HEK293 (cell line): ENCODE results near the gene UNG.

Experiments used
- GLI2 ChIP-seq: fragments of 450-650 bp; formaldehyde crosslinking; IDR thresholded peaks from 2 replicates; pipeline ENCODE4; 2017; ENCODE audit warnings: missing biosample characterization, missing genetic modification characterization, low read depth, borderline replicate concordance
- GLIS2 ChIP-seq: fragments of 450-650 bp; formaldehyde crosslinking; IDR thresholded peaks from 2 replicates; pipeline ENCODE4 v1.5.1; 2016; ENCODE audit warnings: missing biosample characterization, missing genetic modification characterization
- HOXA7 ChIP-seq: sonication (generic); formaldehyde crosslinking; IDR thresholded peaks from 2 replicates; pipeline ENCODE4 v1.8.1; 2022; ENCODE audit warnings: missing genetic modification reagents, borderline replicate concordance
- KLF7 ChIP-seq: fragments of 450-650 bp; formaldehyde crosslinking; IDR thresholded peaks from 2 replicates; pipeline ENCODE4 v1.5.1; 2016; ENCODE audit warnings: missing biosample characterization, missing genetic modification characterization, borderline replicate concordance
- KLF8 ChIP-seq: fragments of 450-650 bp; formaldehyde crosslinking; IDR thresholded peaks from 2 replicates; pipeline ENCODE4 v1.5.1; 2016; ENCODE audit warnings: missing biosample characterization, missing genetic modification characterization
- MZF1 ChIP-seq: fragments of 450-650 bp; formaldehyde crosslinking; IDR thresholded peaks from 2 replicates; pipeline ENCODE4 v1.5.1; 2017; ENCODE audit warnings: missing biosample characterization, missing genetic modification characterization, borderline replicate concordance
- OSR2 ChIP-seq: fragments of 450-650 bp; formaldehyde crosslinking; IDR thresholded peaks from 2 replicates; pipeline ENCODE4 v1.5.1; 2016; ENCODE audit warnings: missing biosample characterization, missing genetic modification characterization
- REPIN1 ChIP-seq: fragments of 450-650 bp; formaldehyde crosslinking; IDR thresholded peaks from 2 replicates; pipeline ENCODE4 v1.5.1; 2017; ENCODE audit warnings: missing biosample characterization, missing genetic modification characterization, low read depth
- ZFHX2 ChIP-seq: fragments of 450-650 bp; formaldehyde crosslinking; conservative IDR thresholded peaks from 2 replicates; pipeline ENCODE4 v1.5.1; 2016; ENCODE audit warnings: missing biosample characterization, missing genetic modification characterization
- ZNF19 ChIP-seq: fragments of 450-650 bp; formaldehyde crosslinking; IDR thresholded peaks from 2 replicates; pipeline ENCODE4; 2016; ENCODE audit warnings: missing biosample characterization, missing genetic modification characterization, low read depth
- ZNF23 ChIP-seq: fragments of 450-650 bp; formaldehyde crosslinking; IDR thresholded peaks from 2 replicates; pipeline ENCODE4 v1.5.1; 2016; ENCODE audit warnings: missing biosample characterization, missing genetic modification characterization, borderline replicate concordance
- ZNF324 ChIP-seq: fragments of 450-650 bp; formaldehyde crosslinking; IDR thresholded peaks from 2 replicates; pipeline ENCODE4 v1.5.1; 2016; ENCODE audit warnings: missing biosample characterization, missing genetic modification characterization
- ZNF426 ChIP-seq: fragments of 450-650 bp; formaldehyde crosslinking; IDR thresholded peaks from 2 replicates; pipeline ENCODE4 v1.5.1; 2017; ENCODE audit warnings: missing biosample characterization, missing genetic modification characterization, mild to moderate bottlenecking, inconsistent platforms, moderate library complexity
- ZNF433 ChIP-seq: fragments of 450-650 bp; formaldehyde crosslinking; IDR thresholded peaks from 2 replicates; pipeline ENCODE4 v1.5.1; 2016; ENCODE audit warnings: missing biosample characterization, missing genetic modification characterization, low read depth
- ZNF510 ChIP-seq: fragments of 450-650 bp; formaldehyde crosslinking; IDR thresholded peaks from 2 replicates; pipeline ENCODE4 v1.5.1; 2018; ENCODE audit warnings: mild to moderate bottlenecking, missing genetic modification characterization, missing biosample characterization; ENCODE audit not compliant: insufficient replicate concordance
- ZNF600 ChIP-seq: fragments of 450-650 bp; formaldehyde crosslinking; IDR thresholded peaks from 2 replicates; pipeline ENCODE4 v1.5.1; 2016; ENCODE audit warnings: missing biosample characterization, missing genetic modification characterization
- ZNF626 ChIP-seq: fragments of 450-650 bp; sonication (Bioruptor Pico); formaldehyde crosslinking; IDR thresholded peaks from 2 replicates; pipeline ENCODE4 v1.5.1; 2018; ENCODE audit warnings: missing biosample characterization, missing genetic modification characterization, inconsistent platforms
- ZNF830 ChIP-seq: fragments of 450-650 bp; IDR thresholded peaks from 2 replicates; pipeline ENCODE4 v1.5.0; 2018; ENCODE audit warnings: missing biosample characterization, missing genetic modification characterization, low read depth, mild to moderate bottlenecking, moderate library complexity
- ZNF843 ChIP-seq: fragments of 450-650 bp; formaldehyde crosslinking; IDR thresholded peaks from 2 replicates; pipeline ENCODE4 v1.5.1; 2016; ENCODE audit warnings: missing biosample characterization, missing genetic modification characterization
- TF ChIP-seq, protein P1 (sequence below): fragments of 450-650 bp; formaldehyde crosslinking; IDR thresholded peaks from 2 replicates; pipeline ENCODE4 v1.5.1; 2016; ENCODE audit warnings: missing biosample characterization, missing genetic modification characterization
- TF ChIP-seq, protein P2 (sequence below): fragments of 450-650 bp; formaldehyde crosslinking; IDR thresholded peaks from 2 replicates; pipeline ENCODE4 v1.5.1; 2016; ENCODE audit warnings: missing biosample characterization, missing genetic modification characterization
- TF ChIP-seq, protein P3 (sequence below): fragments of 450-650 bp; formaldehyde crosslinking; IDR thresholded peaks from 2 replicates; pipeline ENCODE4 v1.5.1; 2016; ENCODE audit warnings: missing biosample characterization, missing genetic modification characterization
- TF ChIP-seq, protein P4 (sequence below): fragments of 450-650 bp; formaldehyde crosslinking; IDR thresholded peaks from 2 replicates; pipeline ENCODE4 v1.5.1; 2016; ENCODE audit warnings: missing biosample characterization, missing genetic modification characterization
- TF ChIP-seq, protein P5 (sequence below): fragments of 450-650 bp; formaldehyde crosslinking; IDR thresholded peaks from 2 replicates; pipeline ENCODE4 v1.5.1; 2017; ENCODE audit warnings: missing biosample characterization, missing genetic modification characterization
- TF ChIP-seq, protein P6 (sequence below): fragments of 450-650 bp; formaldehyde crosslinking; IDR thresholded peaks from 2 replicates; pipeline ENCODE4 v1.5.1; 2016; ENCODE audit warnings: missing biosample characterization, missing genetic modification characterization, low read depth
- TF ChIP-seq, protein P7 (sequence below): fragments of 450-650 bp; formaldehyde crosslinking; IDR thresholded peaks from 2 replicates; pipeline ENCODE4 v1.5.1; 2016; ENCODE audit warnings: missing biosample characterization, missing genetic modification characterization

Gene UNG

DNA sequence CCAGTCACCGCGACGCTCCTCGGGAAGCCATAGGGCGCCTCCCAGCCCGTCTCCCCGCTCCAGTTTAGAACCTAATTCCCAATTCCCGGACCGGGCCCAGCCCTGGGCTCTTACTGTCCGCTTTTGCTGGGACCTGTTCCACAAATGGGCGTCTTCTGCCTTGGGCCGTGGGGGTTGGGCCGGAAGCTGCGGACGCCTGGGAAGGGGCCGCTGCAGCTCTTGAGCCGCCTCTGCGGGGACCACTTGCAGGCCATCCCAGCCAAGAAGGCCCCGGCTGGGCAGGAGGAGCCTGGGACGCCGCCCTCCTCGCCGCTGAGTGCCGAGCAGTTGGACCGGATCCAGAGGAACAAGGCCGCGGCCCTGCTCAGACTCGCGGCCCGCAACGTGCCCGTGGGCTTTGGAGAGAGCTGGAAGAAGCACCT, 797 bp downstream of the UNG start (continued):
- TF ChIP-seq ZNF510 (tag by site-specific recombination): no peak
- no peak for TF ChIP-seq ZNF830 (tag by site-specific recombination)
- TF ChIP-seq ZNF843 (tag by site-specific recombination): no peak
- TF ChIP-seq, protein P1, sequence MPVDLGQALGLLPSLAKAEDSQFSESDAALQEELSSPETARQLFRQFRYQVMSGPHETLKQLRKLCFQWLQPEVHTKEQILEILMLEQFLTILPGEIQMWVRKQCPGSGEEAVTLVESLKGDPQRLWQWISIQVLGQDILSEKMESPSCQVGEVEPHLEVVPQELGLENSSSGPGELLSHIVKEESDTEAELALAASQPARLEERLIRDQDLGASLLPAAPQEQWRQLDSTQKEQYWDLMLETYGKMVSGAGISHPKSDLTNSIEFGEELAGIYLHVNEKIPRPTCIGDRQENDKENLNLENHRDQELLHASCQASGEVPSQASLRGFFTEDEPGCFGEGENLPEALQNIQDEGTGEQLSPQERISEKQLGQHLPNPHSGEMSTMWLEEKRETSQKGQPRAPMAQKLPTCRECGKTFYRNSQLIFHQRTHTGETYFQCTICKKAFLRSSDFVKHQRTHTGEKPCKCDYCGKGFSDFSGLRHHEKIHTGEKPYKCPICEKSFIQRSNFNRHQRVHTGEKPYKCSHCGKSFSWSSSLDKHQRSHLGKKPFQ (tag by site-specific recombination): no peak
- 0 out of 2 replicates have a peak, but pooled peaks have one; percentile 28 for TF ChIP-seq ZNF600 (tag by site-specific recombination)
- no peak for TF ChIP-seq OSR2
- TF ChIP-seq GLIS2: peak; percentile 77
- no peak for TF ChIP-seq ZNF433
- TF ChIP-seq, protein P2, sequence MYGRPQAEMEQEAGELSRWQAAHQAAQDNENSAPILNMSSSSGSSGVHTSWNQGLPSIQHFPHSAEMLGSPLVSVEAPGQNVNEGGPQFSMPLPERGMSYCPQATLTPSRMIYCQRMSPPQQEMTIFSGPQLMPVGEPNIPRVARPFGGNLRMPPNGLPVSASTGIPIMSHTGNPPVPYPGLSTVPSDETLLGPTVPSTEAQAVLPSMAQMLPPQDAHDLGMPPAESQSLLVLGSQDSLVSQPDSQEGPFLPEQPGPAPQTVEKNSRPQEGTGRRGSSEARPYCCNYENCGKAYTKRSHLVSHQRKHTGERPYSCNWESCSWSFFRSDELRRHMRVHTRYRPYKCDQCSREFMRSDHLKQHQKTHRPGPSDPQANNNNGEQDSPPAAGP (tag by site-specific recombination): no peak
- TF ChIP-seq, protein P3, sequence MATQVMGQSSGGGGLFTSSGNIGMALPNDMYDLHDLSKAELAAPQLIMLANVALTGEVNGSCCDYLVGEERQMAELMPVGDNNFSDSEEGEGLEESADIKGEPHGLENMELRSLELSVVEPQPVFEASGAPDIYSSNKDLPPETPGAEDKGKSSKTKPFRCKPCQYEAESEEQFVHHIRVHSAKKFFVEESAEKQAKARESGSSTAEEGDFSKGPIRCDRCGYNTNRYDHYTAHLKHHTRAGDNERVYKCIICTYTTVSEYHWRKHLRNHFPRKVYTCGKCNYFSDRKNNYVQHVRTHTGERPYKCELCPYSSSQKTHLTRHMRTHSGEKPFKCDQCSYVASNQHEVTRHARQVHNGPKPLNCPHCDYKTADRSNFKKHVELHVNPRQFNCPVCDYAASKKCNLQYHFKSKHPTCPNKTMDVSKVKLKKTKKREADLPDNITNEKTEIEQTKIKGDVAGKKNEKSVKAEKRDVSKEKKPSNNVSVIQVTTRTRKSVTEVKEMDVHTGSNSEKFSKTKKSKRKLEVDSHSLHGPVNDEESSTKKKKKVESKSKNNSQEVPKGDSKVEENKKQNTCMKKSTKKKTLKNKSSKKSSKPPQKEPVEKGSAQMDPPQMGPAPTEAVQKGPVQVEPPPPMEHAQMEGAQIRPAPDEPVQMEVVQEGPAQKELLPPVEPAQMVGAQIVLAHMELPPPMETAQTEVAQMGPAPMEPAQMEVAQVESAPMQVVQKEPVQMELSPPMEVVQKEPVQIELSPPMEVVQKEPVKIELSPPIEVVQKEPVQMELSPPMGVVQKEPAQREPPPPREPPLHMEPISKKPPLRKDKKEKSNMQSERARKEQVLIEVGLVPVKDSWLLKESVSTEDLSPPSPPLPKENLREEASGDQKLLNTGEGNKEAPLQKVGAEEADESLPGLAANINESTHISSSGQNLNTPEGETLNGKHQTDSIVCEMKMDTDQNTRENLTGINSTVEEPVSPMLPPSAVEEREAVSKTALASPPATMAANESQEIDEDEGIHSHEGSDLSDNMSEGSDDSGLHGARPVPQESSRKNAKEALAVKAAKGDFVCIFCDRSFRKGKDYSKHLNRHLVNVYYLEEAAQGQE: no peak
- TF ChIP-seq MZF1: no peak
- TF ChIP-seq, protein P4, sequence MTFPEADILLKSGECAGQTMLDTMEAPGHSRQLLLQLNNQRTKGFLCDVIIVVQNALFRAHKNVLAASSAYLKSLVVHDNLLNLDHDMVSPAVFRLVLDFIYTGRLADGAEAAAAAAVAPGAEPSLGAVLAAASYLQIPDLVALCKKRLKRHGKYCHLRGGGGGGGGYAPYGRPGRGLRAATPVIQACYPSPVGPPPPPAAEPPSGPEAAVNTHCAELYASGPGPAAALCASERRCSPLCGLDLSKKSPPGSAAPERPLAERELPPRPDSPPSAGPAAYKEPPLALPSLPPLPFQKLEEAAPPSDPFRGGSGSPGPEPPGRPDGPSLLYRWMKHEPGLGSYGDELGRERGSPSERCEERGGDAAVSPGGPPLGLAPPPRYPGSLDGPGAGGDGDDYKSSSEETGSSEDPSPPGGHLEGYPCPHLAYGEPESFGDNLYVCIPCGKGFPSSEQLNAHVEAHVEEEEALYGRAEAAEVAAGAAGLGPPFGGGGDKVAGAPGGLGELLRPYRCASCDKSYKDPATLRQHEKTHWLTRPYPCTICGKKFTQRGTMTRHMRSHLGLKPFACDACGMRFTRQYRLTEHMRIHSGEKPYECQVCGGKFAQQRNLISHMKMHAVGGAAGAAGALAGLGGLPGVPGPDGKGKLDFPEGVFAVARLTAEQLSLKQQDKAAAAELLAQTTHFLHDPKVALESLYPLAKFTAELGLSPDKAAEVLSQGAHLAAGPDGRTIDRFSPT: no peak
- no peak for TF ChIP-seq ZNF426 (tag by site-specific recombination)
- TF ChIP-seq, protein P5, sequence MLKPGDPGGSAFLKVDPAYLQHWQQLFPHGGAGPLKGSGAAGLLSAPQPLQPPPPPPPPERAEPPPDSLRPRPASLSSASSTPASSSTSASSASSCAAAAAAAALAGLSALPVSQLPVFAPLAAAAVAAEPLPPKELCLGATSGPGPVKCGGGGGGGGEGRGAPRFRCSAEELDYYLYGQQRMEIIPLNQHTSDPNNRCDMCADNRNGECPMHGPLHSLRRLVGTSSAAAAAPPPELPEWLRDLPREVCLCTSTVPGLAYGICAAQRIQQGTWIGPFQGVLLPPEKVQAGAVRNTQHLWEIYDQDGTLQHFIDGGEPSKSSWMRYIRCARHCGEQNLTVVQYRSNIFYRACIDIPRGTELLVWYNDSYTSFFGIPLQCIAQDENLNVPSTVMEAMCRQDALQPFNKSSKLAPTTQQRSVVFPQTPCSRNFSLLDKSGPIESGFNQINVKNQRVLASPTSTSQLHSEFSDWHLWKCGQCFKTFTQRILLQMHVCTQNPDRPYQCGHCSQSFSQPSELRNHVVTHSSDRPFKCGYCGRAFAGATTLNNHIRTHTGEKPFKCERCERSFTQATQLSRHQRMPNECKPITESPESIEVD (tag by site-specific recombination): no peak
- TF ChIP-seq ZNF19 (tag by site-specific recombination): no peak
- no peak for TF ChIP-seq KLF7 (tag by site-specific recombination)
- TF ChIP-seq, protein P6, sequence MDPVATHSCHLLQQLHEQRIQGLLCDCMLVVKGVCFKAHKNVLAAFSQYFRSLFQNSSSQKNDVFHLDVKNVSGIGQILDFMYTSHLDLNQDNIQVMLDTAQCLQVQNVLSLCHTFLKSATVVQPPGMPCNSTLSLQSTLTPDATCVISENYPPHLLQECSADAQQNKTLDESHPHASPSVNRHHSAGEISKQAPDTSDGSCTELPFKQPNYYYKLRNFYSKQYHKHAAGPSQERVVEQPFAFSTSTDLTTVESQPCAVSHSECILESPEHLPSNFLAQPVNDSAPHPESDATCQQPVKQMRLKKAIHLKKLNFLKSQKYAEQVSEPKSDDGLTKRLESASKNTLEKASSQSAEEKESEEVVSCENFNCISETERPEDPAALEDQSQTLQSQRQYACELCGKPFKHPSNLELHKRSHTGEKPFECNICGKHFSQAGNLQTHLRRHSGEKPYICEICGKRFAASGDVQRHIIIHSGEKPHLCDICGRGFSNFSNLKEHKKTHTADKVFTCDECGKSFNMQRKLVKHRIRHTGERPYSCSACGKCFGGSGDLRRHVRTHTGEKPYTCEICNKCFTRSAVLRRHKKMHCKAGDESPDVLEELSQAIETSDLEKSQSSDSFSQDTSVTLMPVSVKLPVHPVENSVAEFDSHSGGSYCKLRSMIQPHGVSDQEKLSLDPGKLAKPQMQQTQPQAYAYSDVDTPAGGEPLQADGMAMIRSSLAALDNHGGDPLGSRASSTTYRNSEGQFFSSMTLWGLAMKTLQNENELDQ (tag by site-specific recombination): no peak
- TF ChIP-seq ZNF23 (tag by site-specific recombination): no peak
- TF ChIP-seq ZNF324 (tag by site-specific recombination): no peak
- TF ChIP-seq KLF8 (tag by site-specific recombination): peak; percentile 65
- no peak for TF ChIP-seq HOXA7 (CRISPR knock-in tag)
- TF ChIP-seq REPIN1: no peak
- TF ChIP-seq, protein P7, sequence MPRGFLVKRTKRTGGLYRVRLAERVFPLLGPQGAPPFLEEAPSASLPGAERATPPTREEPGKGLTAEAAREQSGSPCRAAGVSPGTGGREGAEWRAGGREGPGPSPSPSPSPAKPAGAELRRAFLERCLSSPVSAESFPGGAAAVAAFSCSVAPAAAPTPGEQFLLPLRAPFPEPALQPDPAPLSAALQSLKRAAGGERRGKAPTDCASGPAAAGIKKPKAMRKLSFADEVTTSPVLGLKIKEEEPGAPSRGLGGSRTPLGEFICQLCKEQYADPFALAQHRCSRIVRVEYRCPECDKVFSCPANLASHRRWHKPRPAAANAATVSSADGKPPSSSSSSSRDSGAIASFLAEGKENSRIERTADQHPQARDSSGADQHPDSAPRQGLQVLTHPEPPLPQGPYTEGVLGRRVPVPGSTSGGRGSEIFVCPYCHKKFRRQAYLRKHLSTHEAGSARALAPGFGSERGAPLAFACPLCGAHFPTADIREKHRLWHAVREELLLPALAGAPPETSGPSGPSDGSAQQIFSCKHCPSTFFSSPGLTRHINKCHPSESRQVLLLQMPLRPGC (tag by site-specific recombination): no peak
- no peak for TF ChIP-seq ZFHX2 (tag by site-specific recombination)
- no peak for TF ChIP-seq GLI2 (tag by site-specific recombination)
- TF ChIP-seq ZNF626 (tag by site-specific recombination): no peak
